SH-SY5Y (cell line): ENCODE results near the gene PTCH1.

Source experiments
- GATA2 ChIP-seq: IDR thresholded peaks from 2 replicates; pipeline ENCODE4 v1.6.1; 2011; ENCODE audit warnings: mild to moderate bottlenecking, low read depth, low read length
- GATA3 ChIP-seq: IDR thresholded peaks from 2 replicates; pipeline ENCODE4 v1.6.1; 2011; ENCODE audit warnings: low read depth, mild to moderate bottlenecking, low read length, moderate library complexity

DNA sequence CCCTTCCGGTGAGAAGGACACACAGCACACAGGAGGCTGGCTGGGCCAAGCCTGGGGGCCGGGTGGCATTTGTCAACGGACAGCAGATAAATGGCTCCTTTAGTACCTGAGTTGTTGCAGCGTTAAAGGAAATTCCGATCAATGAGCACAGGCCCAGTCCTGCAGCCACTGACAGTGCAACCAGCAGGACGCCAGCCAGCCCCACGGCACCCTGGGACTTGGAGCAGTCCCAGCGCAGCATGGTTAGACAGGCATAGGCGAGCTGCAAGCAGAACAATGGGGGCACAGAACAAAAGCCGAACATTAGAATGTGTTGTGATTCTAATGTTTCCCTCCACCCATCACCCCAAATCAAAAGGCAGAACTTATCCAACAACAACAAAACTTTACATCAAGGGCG, 39.3 kb downstream of the PTCH1 start:
- TF ChIP-seq GATA2 (no peak), GATA3 (no peak)
